GM12878 (cell line): Measurements from ENCODE around the gene IL1B. TPM values are rescaled to one million over a fixed set of nuclear protein-coding genes. Genes with fewer than 3 reads are reported as not detected.
"Not testable (repeated sequence)": the region's sequence is repeated elsewhere in the genome, so short reads cannot be mapped to it uniquely, and the experiment has no call there.

ENCODE experiments used
- ATAC-seq: fragments of 200-7000 bp; cut with Tn5 transposase; 3 replicates; pipeline ENCODE4 v1.9.1; 2020; ENCODE audit warnings: mild to moderate bottlenecking, moderate library complexity
- BruUV-seq: library from RNA; stranded (reverse); fragments of 400-500 nt; replicated peaks from 2 replicates; lab custom pipeline; 2021; lab: Mats Ljungman, UMichigan
- CTCF ChIA-PET: fragments of 300-600 bp; sonication (Branson Sonifier 250); formaldehyde crosslinking; extraction: SDS; loops from one replicate; lab custom pipeline; 2021; ENCODE audit warnings: inconsistent platforms; lab: Yijun Ruan, JAX
- POLR2A ChIA-PET: fragments of 350-600 bp; formaldehyde crosslinking; extraction: SDS; loops from one replicate; lab custom pipeline; 2021; ENCODE audit warnings: inconsistent platforms; lab: Charles Lee
- RAD21 ChIA-PET: fragments of 300-600 bp; sonication (Branson Sonifier 250); formaldehyde crosslinking; loops from one replicate; lab custom pipeline; 2023; ENCODE audit warnings: antibody characterized with exemption; ENCODE audit not compliant: unreplicated experiment; lab: Charles Lee
- SMC1A ChIA-PET: fragments of 300-600 bp; sonication (Branson Sonifier 250); formaldehyde crosslinking; loops from one replicate; lab custom pipeline; 2023; ENCODE audit not compliant: unreplicated experiment, uncharacterized antibody; lab: Charles Lee
- DNase-seq: peaks from one replicate; pipeline ENCODE4 v3.0.0-alpha.2; 2011; ENCODE audit warnings: low read depth, low spot score
- FAIRE-seq: peaks from 3 replicates; lab custom pipeline; 2011; peaks lifted over from hg19 to GRCh38; lab: Jason Lieb, UNC
- H2AFZ ChIP-seq: 2 replicates; pipeline ENCODE4 v1.6.0; 2011; ENCODE audit warnings: low read depth, low read length, control low read depth; ENCODE audit not compliant: control insufficient read depth
- H3K27ac ChIP-seq: 2 replicates; pipeline ENCODE4 v1.5.1; 2011; ENCODE audit warnings: control low read depth; ENCODE audit not compliant: control insufficient read depth, insufficient read depth
- H3K27me3 ChIP-seq, 2 experiments: replicated peaks in 1 of 2; 2 replicates each; pipeline versions ENCODE4 v1.6.0 to v1.6.1; 2011; ENCODE audit warnings: low read length in 1 of 2; ENCODE audit not compliant: control insufficient read depth in 2 of 2, insufficient read depth in 2 of 2
- H3K36me3 ChIP-seq, 2 experiments: 2 replicates each; pipeline ENCODE4 v1.5.1; 2011; ENCODE audit warnings: low read length in 1 of 2; ENCODE audit not compliant: control insufficient read depth in 2 of 2, insufficient read depth in 2 of 2
- H3K4me1 ChIP-seq: 2 replicates; pipeline ENCODE4 v1.6.1; 2011; ENCODE audit warnings: mild to moderate bottlenecking, low read length, moderate library complexity, mixed read lengths; ENCODE audit not compliant: control insufficient read depth, insufficient read depth
- H3K4me2 ChIP-seq: 2 replicates; pipeline ENCODE4 v1.6.0; 2011; ENCODE audit warnings: control low read depth; ENCODE audit not compliant: control insufficient read depth, insufficient read depth
- H3K4me3 ChIP-seq: fragments of 200-600 bp; sonication (generic); 2 replicates; pipeline ENCODE4 v1.5.1; 2016
- H3K79me2 ChIP-seq: 2 replicates; pipeline ENCODE4 v1.6.0; 2011; ENCODE audit warnings: low read length; ENCODE audit not compliant: control insufficient read depth, insufficient read depth
- H3K9ac ChIP-seq: 2 replicates; pipeline ENCODE4 v1.8.0; 2011; ENCODE audit warnings: low read length, control low read depth, mixed read lengths; ENCODE audit not compliant: control insufficient read depth, insufficient read depth
- H3K9me3 ChIP-seq: replicated peaks from 3 replicates; pipeline ENCODE4 v1.5.1; 2011; ENCODE audit warnings: mild to moderate bottlenecking, low read length; ENCODE audit not compliant: control insufficient read depth, insufficient read depth
- H4K20me1 ChIP-seq: 2 replicates; pipeline ENCODE4 v1.6.0; 2011; ENCODE audit not compliant: control insufficient read depth, insufficient read depth
- ZBTB11 ChIP-seq: fragments of 450-650 bp; formaldehyde crosslinking; IDR thresholded peaks from 2 replicates; pipeline ENCODE4 v1.5.0; 2022; ENCODE audit warnings: mild to moderate bottlenecking, missing genetic modification characterization
- WGBS: methylation state at CpG from one replicate; pipeline ENCODE4 v1.1.6; 2016; ENCODE audit warnings: low lambda C conversion rate; ENCODE audit not compliant: insufficient replicate concordance, insufficient coverage; ENCODE audit errors: missing lambda C conversion rate; 5-methylcytosine and 5-hydroxymethylcytosine counted together
- in situ Hi-C: fragments of 300-500 bp; cut with MboI; formaldehyde crosslinking; loops from 9 replicates; pipeline ENCODE4 v1.14.3; 2018; ENCODE audit warnings: mixed read lengths
- intact Hi-C: fragments of 100-400 bp; cut with micrococcal nuclease; formaldehyde crosslinking; loops from one replicate; pipeline ENCODE4 v1.14.2; 2022; ENCODE audit not compliant: unreplicated experiment
- polyA plus RNA-seq, 11 experiments: library from polyadenylated mRNA; depleted of rRNA in 4 of 11; unstranded in 6 of 11; stranded (reverse) in 5 of 11; fragments of >200 nt; fragmentation: Nextera tagmentation in 4 of 11; fragmentation: Illumina TruSeq in 1 of 11; extraction: Ambion mirVana in 4 of 11; extraction: Trizol in 1 of 11; gene quantifications; 1 replicate in 1 of 11; 2 replicates in 10 of 11; pipeline versions ENCODE4 v1.2.1 to v1.2.3, GENCODE V29; 2011 to 2016; ENCODE audit warnings: inconsistent platforms in 2 of 11, missing spikeins in 2 of 11, low read depth in 1 of 11
- total RNA-seq, 4 experiments: library from RNA; depleted of rRNA in 3 of 4; stranded (reverse); fragments of >200 nt in 3 of 4; fragmentation: Illumina TruSeq in 1 of 4; extraction: Trizol in 1 of 4; gene quantifications; 2 replicates each; pipeline versions ENCODE4 v1.2.1 to v1.2.3, GENCODE V29; 2013 to 2021

The IL1B gene
- total and polyA plus RNA-seq, 10 of the 15 experiments (the other 5 are each of a cell fraction or from before 2014, with no cell fraction given): 0.20 to 1.6 (median 0.84) TPM

- TF ChIP-seq ZBTB11: no peak
Observed at GRCh38 chr2:112833976-112834375, 2.6 kb downstream of the IL1B start (continued).

- FAIRE-seq, intact Hi-C loops, H3K36me3 ChIP-seq, H3K4me3 ChIP-seq, in situ Hi-C loops, H3K4me2 ChIP-seq, H4K20me1 ChIP-seq, H3K79me2 ChIP-seq, H2AFZ ChIP-seq, H3K9ac ChIP-seq, H3K9me3 ChIP-seq, BruUV-seq, H3K27me3 ChIP-seq, DNase-seq, ATAC-seq, H3K27ac ChIP-seq: not testable (repeated sequence)
- 70% methylated on average over 5 of the region's 5 CpGs for WGBS
- ChIA-PET CTCF (interaction anchor here (1.3 to 3.8 kb wide), 3 partner anchors 9 to 108 kb away, joined by 5 to 13 read pairs (median 7); no protein-coding TSS in a partner anchor), RAD21 (interaction anchor here (1.0 to 3.1 kb wide), 3 partner anchors 51 to 84 kb away, joined by 3 to 10 read pairs (median 6); no protein-coding TSS in a partner anchor), SMC1A (interaction anchor here (1.2 to 6.5 kb wide), 6 partner anchors 12 to 234 kb away, joined by 3 to 33 read pairs (median 15); no protein-coding TSS in a partner anchor), POLR2A (interaction anchor here (0.5 to 1.5 kb wide), 4 partner anchors 9 to 85 kb away, joined by 3 to 4 read pairs (median 4); no protein-coding TSS in a partner anchor)
- H3K4me1 ChIP-seq: peaks cover 25% of the 10 kb centered on the region
Observed at GRCh38 chr2:112833639-112833931, 3.0 kb downstream of the IL1B start.
